Activated T-helper 17 cell treated with anti-CD3 and anti-CD28 coated beads, Interleukin-2, amount 50 U/mL, for 72 hours (primary cell): ENCODE data around the gene EVA1C. TPM values are rescaled to one million over a fixed set of nuclear protein-coding genes. Genes with fewer than 3 reads are reported as not detected.
"Not testable (repeated sequence)": the region's sequence is repeated elsewhere in the genome, so short reads cannot be mapped to it uniquely, and the experiment has no call there.

Experiments used
- ATAC-seq: fragments of 150-1000 bp; cut with Tn5 transposase; replicated peaks from 2 replicates; pipeline ENCODE4 v1.10.0; 2021; ENCODE audit warnings: mild to moderate bottlenecking, moderate library complexity
- H3K27ac Mint-ChIP-seq: one replicate; pipeline ENCODE4 v1.8.0; 2022; ENCODE audit warnings: mixed read lengths
- H3K27me3 Mint-ChIP-seq: one replicate; pipeline ENCODE4 v1.8.0; 2022; ENCODE audit warnings: mixed read lengths
- H3K36me3 Mint-ChIP-seq: one replicate; pipeline ENCODE4 v1.8.0; 2022; ENCODE audit warnings: low read depth, mild to moderate bottlenecking, mixed read lengths
- H3K4me1 Mint-ChIP-seq: one replicate; pipeline ENCODE4 v1.8.0; 2022; ENCODE audit warnings: mixed read lengths
- H3K4me3 Mint-ChIP-seq: one replicate; pipeline ENCODE4 v1.8.0; 2022; ENCODE audit warnings: mild to moderate bottlenecking, mixed read lengths
- H3K9me3 Mint-ChIP-seq: one replicate; pipeline ENCODE4 v1.8.0; 2022; ENCODE audit warnings: mixed read lengths
- total RNA-seq, 2 donors: library from RNA; stranded (reverse); gene quantifications; one replicate each; pipeline ENCODE4 v1.2.3, GENCODE V29; 2022

Gene EVA1C
- total RNA-seq, 2 donors from 2014 or later: 10.0 to 13.1 TPM

- not testable (repeated sequence) for ATAC-seq, H3K27ac Mint-ChIP-seq, H3K4me3 Mint-ChIP-seq, H3K9me3 Mint-ChIP-seq, H3K27me3 Mint-ChIP-seq
- peaks cover 10% of the 10 kb centered on the region for H3K4me1 Mint-ChIP-seq
- H3K36me3 Mint-ChIP-seq: peaks cover 46% of the 10 kb centered on the region
These were observed 94.0 kb downstream of the EVA1C start for GRCh38 chr21:32506411-32506965.

- H3K27me3 Mint-ChIP-seq: no peaks in the 10 kb centered on the region
- H3K4me3 Mint-ChIP-seq: no peak overlapping the region
- H3K9me3 Mint-ChIP-seq: no peaks in the 10 kb centered on the region
- peak overlapping the region; percentile 4 for H3K27ac Mint-ChIP-seq
- H3K4me1 Mint-ChIP-seq: peaks cover 10% of the 10 kb centered on the region
- peaks cover 43% of the 10 kb centered on the region for H3K36me3 Mint-ChIP-seq
- no peak for ATAC-seq
These were observed 94.9 kb downstream of the EVA1C start for GRCh38 chr21:32507342-32507919.

- H3K27ac Mint-ChIP-seq, H3K27me3 Mint-ChIP-seq, H3K4me3 Mint-ChIP-seq, ATAC-seq, H3K9me3 Mint-ChIP-seq: not testable (repeated sequence)
- peaks cover 46% of the 10 kb centered on the region for H3K36me3 Mint-ChIP-seq
- H3K4me1 Mint-ChIP-seq: peaks cover 10% of the 10 kb centered on the region
These were observed 95.5 kb downstream of the EVA1C start for GRCh38 chr21:32508036-32508435.

GRCh38 chr21:32508558-32508957 is 96.1 kb downstream of the EVA1C start:
- no peak overlapping the region for H3K27ac Mint-ChIP-seq
- no peak overlapping the region for H3K4me3 Mint-ChIP-seq
- H3K36me3 Mint-ChIP-seq: peaks cover 44% of the 10 kb centered on the region
- no peak for ATAC-seq
- no peaks in the 10 kb centered on the region for H3K9me3 Mint-ChIP-seq
- H3K4me1 Mint-ChIP-seq: peaks cover 10% of the 10 kb centered on the region
- H3K27me3 Mint-ChIP-seq: no peaks in the 10 kb centered on the region

- not testable (repeated sequence) for H3K4me3 Mint-ChIP-seq, H3K27ac Mint-ChIP-seq
- peaks cover 40% of the 10 kb centered on the region for H3K36me3 Mint-ChIP-seq
These were observed 96.5 kb downstream of the EVA1C start for GRCh38 chr21:32508975-32509374.

GRCh38 chr21:32514275-32515055 is 102.0 kb downstream of the EVA1C start:
- ATAC-seq: no peak
- H3K36me3 Mint-ChIP-seq: peaks cover 20% of the 10 kb centered on the region
- no peaks in the 10 kb centered on the region for H3K27me3 Mint-ChIP-seq
- H3K4me3 Mint-ChIP-seq: no peak overlapping the region
- peak overlapping the region; percentile 56 for H3K27ac Mint-ChIP-seq
- no peaks in the 10 kb centered on the region for H3K9me3 Mint-ChIP-seq
- H3K4me1 Mint-ChIP-seq: no peaks in the 10 kb centered on the region

More at GRCh38 chr21:32508975-32509374, 96.5 kb downstream of the EVA1C start:
- ATAC-seq, H3K27me3 Mint-ChIP-seq, H3K9me3 Mint-ChIP-seq: not testable (repeated sequence)
- peaks cover 10% of the 10 kb centered on the region for H3K4me1 Mint-ChIP-seq

- H3K36me3 Mint-ChIP-seq: peaks cover 15% of the 10 kb centered on the region
- peak; percentile 15 for ATAC-seq
These were observed 103.4 kb downstream of the EVA1C start for GRCh38 chr21:32515874-32516273.

GRCh38 chr21:32516756-32517649 is 104.5 kb downstream of the EVA1C start:
- Mint-ChIP-seq H3K4me3 (no peak overlapping the region), H3K36me3 (peaks cover 15% of the 10 kb centered on the region), H3K27me3 (no peaks in the 10 kb centered on the region), H3K9me3 (no peaks in the 10 kb centered on the region), H3K27ac (peak overlapping the region; percentile 65), H3K4me1 (no peaks in the 10 kb centered on the region)
- no peak for ATAC-seq

More at GRCh38 chr21:32515874-32516273, 103.4 kb downstream of the EVA1C start:
- H3K4me1 Mint-ChIP-seq: no peaks in the 10 kb centered on the region
- H3K27me3 Mint-ChIP-seq: no peaks in the 10 kb centered on the region
- H3K4me3 Mint-ChIP-seq: peak overlapping the region; percentile 30
- no peaks in the 10 kb centered on the region for H3K9me3 Mint-ChIP-seq
- peak overlapping the region; percentile 62 for H3K27ac Mint-ChIP-seq

- Mint-ChIP-seq H3K27me3 (no peaks in the 10 kb centered on the region), H3K9me3 (no peaks in the 10 kb centered on the region), H3K36me3 (no peaks in the 10 kb centered on the region), H3K4me3 (no peak overlapping the region), H3K4me1 (no peaks in the 10 kb centered on the region), H3K27ac (peak overlapping the region; percentile 20)
- no peak for ATAC-seq
These were observed 107.7 kb downstream of the EVA1C start for GRCh38 chr21:32519945-32520874.

- H3K4me1 Mint-ChIP-seq: no peaks in the 10 kb centered on the region
- no peaks in the 10 kb centered on the region for H3K36me3 Mint-ChIP-seq
- H3K4me3 Mint-ChIP-seq: no peak overlapping the region
- ATAC-seq: no peak
- H3K27ac Mint-ChIP-seq: peak overlapping the region; percentile 20
- H3K27me3 Mint-ChIP-seq: no peaks in the 10 kb centered on the region
- no peaks in the 10 kb centered on the region for H3K9me3 Mint-ChIP-seq
These were observed 108.6 kb downstream of the EVA1C start for GRCh38 chr21:32520875-32521735.

- H3K27me3 Mint-ChIP-seq: no peaks in the 10 kb centered on the region
- ATAC-seq: no peak
- no peak overlapping the region for H3K4me3 Mint-ChIP-seq
- peak overlapping the region; percentile 32 for H3K27ac Mint-ChIP-seq
- no peaks in the 10 kb centered on the region for H3K4me1 Mint-ChIP-seq
- H3K36me3 Mint-ChIP-seq: no peaks in the 10 kb centered on the region
- no peaks in the 10 kb centered on the region for H3K9me3 Mint-ChIP-seq
These were observed 109.3 kb downstream of the EVA1C start for GRCh38 chr21:32521736-32522355.

GRCh38 chr21:32523463-32523862 is 111.0 kb downstream of the EVA1C start:
- H3K4me1 Mint-ChIP-seq: peaks cover 4% of the 10 kb centered on the region
- H3K36me3 Mint-ChIP-seq: no peaks in the 10 kb centered on the region
- H3K9me3 Mint-ChIP-seq: no peaks in the 10 kb centered on the region
- H3K27ac Mint-ChIP-seq: no peak overlapping the region
- ATAC-seq: no peak
- H3K27me3 Mint-ChIP-seq: no peaks in the 10 kb centered on the region
- no peak overlapping the region for H3K4me3 Mint-ChIP-seq
